Left cardiac atrium (tissue), 4 donors: ENCODE results near the gene RIPK4. TPM values are rescaled to one million over a fixed set of nuclear protein-coding genes. Genes with fewer than 3 reads are reported as not detected.

ENCODE experiments used
- ATAC-seq, 2 donors: fragments of 200-7000 bp; cut with Tn5 transposase; one replicate each; pipeline ENCODE4 v1.9.1; 2020; ENCODE audit warnings: mild to moderate bottlenecking in 2 of 2, moderate library complexity in 2 of 2
- DNase-seq: peaks from one replicate; pipeline ENCODE4 v3.0.0-alpha.2; 2020
- intact Hi-C, 2 donors: fragments of 100-400 bp; cut with DNase I; formaldehyde crosslinking; loops; one replicate each; pipeline versions ENCODE4 v1.14.1 to v1.15.1; 2022 to 2023
- long read RNA-seq: library from polyadenylated mRNA; unstranded; transcript quantifications from one replicate; pipeline ENCODE4 v2.0.0, GENCODE V29; 2021
- total RNA-seq, 2 donors: library from RNA; stranded (reverse); fragmentation: NEBNext Ultra II Directional; extraction: Animal tissue kit (Norgen Biotek cat#: 25700); gene quantifications; one replicate each; pipeline ENCODE4 v1.2.1, GENCODE V29; 2021
- donor health status: DM: no; HTN: yes; CAD: no.
- donor health status: DM: no; HTN: yes; CAD: no; lungs with severe emphysema.
- donor health status: DM: yes; HTN: yes; CAD: no.
- donor health status: Dilated cardiomyopathy.

Gene RIPK4
- 1 to 10 TPM; 2.7 to 3.0 TPM for total RNA-seq
- long read RNA-seq, transcript RIPK4-201 (8 exons, 3,889 nt) = major isoform, 6 of 6 reads
- long read RNA-seq, partial matches to known transcripts = 0 of 6 reads
- long read RNA-seq, other reads (novel, unspliced or antisense) = 0 of 6 reads

DNA sequence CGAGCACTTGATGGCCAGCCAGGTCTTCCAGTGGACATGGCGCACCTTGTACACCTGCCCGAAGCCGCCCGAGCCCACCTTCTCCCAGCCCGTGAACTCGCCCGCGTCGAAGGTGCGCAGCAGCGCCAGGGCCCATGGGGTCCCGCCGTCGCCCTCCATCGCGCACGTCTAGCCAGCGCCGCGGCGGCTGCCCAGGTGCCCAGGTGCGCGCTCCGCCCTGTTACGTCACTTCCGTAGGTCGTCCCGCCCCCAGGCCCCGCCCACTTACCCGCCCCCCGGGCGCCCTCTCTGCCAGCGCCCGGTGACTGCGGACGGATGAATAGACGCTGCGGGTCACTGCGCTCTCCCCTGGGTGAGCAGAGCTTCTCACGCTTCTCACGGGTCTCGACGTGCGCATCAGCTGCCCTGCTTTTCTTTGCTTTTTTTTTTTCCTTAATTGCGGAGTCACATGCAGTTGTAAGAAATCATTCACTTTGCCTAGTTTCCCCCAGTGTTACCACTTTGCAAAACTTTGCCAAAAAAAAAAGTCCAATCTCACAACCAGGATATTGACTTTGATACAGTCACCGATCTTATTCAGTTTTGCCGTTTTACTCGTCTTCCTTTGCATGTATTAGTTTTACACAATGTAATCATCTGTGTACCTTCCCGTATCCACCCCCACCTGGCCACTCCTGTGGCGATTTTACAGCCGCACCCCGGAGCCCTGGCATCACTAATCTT is at the start of gene RIPK4:
Gene RIPK4, minus strand, starts transcription at position 170 of the 723 bp plus-strand sequence. Its CDS starts 11 bp downstream, at position 159.
- DNase-seq (peak; percentile 54), ATAC-seq (peak; percentile 51 to 88)
- intact Hi-C loops = loop anchor here (5.0 to 10.0 kb wide), 2 partner anchors 92 to 155 kb away; no protein-coding TSS in a partner anchor

DNA sequence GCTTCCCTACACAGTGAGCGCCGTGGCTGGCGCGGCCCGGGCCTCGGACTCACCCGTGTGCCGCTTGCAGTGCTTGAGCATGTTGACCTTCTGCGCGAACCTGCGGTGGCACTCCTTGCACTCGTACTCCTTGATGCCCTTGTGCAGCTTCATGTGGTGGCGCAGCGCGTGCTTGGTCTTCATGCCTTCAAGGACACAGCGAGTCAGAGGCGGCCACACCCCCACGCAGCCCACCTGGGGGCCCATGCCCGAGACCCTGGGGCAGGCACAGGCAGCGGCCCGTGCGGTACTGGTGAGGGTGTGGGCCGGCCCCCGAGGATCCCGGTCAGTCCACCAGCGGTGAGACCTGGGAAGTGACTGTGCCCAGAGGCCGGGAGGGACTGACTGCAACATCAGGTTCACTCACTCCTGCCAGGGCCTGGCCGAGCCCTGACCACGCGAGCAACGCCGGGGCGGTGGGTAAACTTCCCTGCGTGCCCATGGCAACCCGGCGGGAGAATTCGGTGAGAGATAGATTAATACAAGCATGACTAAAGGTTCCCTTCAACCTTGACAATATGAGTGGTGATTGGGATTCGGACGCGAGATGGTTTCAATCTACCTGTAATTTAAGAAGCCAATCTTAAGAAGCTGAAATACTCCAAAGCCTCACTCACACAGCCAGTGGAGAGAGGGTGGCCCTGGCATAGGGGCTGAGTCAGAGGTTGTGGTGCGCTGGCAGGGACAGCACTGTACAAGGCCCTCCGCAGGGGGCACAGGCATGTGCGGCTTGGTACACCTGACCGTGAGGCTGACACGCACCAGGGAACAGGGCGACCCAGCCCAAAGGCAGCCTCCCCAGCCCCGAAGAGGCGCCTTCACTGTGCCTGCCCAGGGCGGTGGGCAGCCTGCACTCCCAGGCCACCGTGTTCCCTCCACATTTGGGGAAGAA is 49.1 kb upstream of the RIPK4 start:
- no peak for ATAC-seq

DNA sequence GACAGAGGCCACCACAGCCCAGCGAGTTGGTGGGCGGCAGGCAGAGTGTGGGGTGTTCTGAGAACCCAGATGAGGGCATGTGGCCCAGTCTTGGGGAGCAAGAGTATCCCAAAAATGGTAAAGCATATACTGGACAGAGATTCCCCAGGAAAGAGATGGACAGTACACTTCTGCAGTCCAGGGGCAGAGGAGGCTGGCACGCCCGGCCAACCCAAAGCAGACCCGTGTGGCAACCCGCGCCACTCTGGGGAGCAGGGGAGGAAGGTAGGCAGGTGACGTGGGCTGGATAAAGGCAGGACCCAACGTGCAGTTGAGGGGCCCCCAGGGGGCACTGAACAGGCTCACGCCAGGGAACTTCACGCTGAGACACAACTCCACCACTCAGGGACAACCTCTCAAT is 46.4 kb upstream of the RIPK4 start:
- intact Hi-C loops = no loop called here
- DNase-seq (no peak), ATAC-seq (no peak)

More for the DNA sequence above, 49.1 kb upstream of the RIPK4 start:
- intact Hi-C loops = loop anchor here (2.0 to 5.0 kb wide), 2 partner anchors 296 to 301 kb away; no protein-coding TSS in a partner anchor
- DNase-seq = no peak

DNA sequence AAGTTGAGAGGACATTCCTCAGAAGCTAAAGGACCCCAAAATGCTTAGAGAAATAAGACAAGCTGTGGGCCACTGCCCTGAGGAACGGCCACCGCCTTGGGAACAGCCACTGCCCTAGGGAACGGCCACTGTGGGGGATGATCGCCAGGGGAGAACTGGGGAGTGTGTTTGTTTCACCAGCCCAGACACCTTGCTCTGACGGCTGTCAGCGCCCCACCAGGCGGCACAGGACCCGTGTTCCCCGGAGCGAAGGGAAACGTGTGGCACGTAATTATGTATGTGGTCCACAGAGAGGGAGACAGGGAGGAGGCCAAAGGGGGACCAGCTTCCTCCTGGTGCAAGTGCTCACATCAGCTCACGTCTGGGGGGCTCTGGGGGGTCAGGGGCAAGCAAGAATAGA is 45.8 kb upstream of the RIPK4 start:
- ATAC-seq (no peak), DNase-seq (no peak)
- intact Hi-C loops = no loop called here

DNA sequence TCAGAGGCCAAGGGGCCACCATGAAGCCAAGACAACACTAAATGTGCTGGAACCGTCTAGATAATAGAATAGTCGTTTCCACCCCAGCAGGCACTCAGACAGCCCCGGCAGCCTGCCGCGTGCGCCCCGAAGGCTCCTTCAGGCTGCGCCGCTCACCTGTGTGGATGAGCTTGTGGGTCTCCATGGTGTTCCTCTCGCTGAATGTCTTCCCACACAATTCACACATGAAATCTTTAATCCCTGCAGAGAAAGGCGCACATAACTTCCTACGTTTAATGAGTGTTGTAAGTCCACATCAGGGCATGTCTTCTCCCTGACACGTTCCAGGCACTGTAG is 43.7 kb upstream of the RIPK4 start:
- ATAC-seq (no peak), DNase-seq (no peak)
- intact Hi-C loops = no loop called here

DNA sequence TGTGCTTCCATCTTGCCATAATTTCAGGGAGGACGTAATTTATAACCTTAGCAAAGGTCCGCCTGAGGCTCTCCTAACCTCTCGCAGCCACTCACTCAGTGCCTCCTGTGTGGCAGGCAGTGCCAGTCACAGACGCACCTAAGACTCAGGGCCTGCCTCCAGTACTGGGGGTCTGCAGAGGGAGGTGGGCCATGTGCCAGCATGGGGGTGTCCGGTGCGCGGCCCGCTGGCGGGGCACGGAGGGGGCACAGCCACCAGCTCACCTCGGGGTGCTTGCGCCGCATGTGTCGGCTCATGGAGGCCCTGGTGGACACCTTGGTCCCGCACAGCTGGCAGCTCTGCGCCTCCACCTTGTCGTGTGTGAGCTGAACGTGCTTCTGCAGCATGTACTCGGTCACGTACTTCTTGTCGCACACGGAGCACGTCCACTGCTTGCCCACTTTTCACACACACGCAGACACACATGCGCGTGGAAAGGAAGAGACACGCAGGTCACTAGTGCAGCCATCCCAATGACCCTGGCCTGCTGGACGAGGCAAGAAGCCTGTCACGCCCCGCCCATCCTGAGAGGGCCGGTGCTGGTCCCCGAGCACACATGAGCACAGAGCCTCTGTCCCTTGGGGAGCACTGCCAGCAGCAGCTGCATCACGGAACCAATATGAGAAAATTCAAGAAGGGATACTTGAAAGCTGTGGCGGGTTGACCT is 43.2 kb upstream of the RIPK4 start:
- intact Hi-C loops = no loop called here
- no peak for DNase-seq

DNA sequence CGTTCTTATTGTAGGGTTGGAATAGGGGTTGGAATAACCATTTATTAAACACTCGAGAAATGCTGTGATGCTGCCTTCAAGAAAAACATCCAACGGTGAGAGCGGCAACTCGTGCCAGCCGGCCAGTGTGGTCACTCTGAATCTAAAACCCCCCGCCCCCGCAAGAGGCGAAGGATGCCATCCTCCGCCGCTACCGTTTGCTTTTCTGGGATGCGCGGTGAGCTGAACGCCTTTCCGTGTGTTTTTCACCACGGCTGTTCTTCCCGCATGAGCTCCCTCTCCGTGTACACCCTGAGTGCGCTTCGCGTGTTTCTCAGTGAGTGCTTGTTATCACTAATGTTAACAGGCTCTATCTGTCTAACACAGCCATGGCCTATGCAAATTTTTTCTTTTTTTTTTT is 42.0 kb upstream of the RIPK4 start:
- intact Hi-C loops = no loop called here
- ATAC-seq (no peak), DNase-seq (no peak)

More for the DNA sequence above, 43.2 kb upstream of the RIPK4 start:
- ATAC-seq = no peak

DNA sequence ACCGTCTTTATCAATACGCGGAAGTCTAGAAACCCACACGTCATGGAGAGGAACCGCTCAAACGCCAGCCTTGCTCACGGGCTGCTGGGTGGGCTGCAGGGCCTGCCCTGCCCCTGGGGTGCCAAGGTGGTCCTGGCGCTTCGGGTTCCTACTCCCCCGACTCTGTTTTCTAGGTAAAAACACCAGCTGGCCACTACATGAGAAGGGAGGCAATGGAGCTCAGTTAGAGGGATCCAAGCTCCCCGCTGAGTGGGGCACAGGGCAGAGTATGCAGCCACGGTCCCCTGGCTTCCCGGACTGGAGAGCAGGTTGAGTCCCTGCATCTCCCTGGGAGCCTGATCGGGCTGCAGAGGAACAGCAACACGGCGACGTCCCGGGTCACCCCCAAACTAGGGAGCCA is 41.2 kb upstream of the RIPK4 start:
- no peak for ATAC-seq
- DNase-seq = no peak
- intact Hi-C loops = no loop called here

DNA sequence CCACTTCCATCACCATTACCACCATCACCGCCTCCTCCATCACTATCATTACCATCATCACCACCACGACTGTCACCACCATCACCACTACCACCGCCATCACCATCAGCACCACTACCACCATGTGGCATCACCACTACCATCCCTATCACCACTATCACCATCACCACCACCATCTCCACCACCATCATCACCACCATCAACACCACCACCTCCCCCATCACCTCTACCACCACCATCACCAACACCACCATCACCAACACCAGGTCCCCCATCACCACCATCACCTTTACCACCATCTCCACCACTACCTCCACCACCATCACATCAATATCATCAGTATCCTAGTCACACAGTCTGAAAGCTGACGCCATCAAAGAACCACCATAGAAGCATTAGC is 39.9 kb upstream of the RIPK4 start:
- DNase-seq (no peak), ATAC-seq (no peak)

DNA sequence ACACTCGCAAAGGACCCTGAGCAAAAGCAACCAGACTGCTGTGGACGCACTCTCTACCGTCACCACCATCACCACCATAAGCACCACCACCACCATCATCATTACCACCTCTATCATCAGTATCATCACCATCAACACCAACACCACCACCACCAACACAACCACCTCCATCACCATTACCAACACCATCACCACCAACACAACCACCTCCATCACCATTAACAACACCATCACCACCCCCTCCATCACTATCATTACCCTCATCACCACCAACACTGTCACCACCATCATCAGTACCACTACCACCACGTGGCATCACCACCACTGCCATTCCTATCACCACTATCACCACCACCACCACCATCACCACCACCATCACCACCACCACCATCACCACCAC is 38.8 kb upstream of the RIPK4 start:
- DNase-seq = no peak
- intact Hi-C loops = no loop called here
- no peak for ATAC-seq

More for the DNA sequence above, 39.9 kb upstream of the RIPK4 start:
- intact Hi-C loops = no loop called here

DNA sequence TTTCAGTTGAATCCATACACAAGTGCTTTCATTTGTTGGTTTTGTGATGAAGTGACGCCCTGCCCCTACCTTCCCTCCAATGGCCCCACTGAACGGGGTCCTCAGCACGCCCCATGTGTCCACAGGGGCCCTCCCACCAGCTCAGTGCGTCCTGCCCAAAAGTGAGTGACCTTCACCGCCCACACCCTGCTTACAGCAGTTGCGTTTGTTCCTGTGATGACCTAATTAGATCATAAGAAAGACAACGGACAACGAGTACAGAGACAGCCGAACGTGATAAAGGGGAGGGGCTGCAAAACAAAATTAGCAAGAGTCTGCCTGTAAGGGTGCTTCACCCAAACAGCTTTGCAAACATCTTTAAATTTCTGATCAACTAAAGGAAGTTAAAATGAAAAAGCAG is 38.2 kb upstream of the RIPK4 start:
- ATAC-seq (no peak), DNase-seq (no peak)
- intact Hi-C loops = no loop called here

DNA sequence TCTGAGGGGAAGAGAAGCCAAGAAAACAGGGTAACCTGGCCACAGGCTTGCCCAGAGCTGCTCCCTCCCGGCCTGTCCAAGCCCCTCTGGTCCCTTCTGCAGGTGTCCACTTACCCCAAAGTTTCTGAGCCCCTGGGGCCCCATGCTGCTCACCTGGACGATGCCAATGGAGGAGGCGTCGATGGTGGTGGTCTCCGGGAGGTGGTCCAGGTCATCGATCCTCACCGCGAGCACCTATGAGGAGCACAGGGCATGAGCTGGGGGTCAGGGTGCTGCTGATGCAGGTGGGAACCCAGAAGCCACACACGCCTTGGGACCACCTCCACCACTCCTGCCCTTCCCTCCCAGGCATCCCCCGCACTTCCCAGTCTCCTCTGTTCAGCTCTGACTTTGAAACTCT is 37.5 kb upstream of the RIPK4 start:
- intact Hi-C loops = no loop called here
- ATAC-seq (no peak), DNase-seq (no peak)

DNA sequence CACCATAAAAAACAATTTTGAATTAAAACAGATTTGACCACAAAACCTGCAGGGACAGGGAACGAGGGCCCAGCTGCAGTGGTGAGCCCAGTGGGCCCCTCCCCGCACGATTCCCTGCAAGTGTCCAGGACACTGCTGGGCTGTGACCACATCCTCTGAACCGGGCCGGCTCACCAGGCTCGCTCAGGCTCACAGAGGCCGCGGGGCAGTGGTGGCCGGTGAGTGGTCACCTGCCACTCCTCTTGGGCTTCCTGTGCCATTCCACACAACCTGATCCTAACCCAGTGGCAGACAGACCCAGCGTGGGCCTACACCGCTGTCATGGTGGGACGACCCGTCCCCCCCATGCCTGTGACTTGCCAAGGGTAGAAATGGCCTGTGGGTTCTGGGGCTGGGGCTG is 36.5 kb upstream of the RIPK4 start:
- ATAC-seq (no peak), DNase-seq (no peak)
- intact Hi-C loops = no loop called here

DNA sequence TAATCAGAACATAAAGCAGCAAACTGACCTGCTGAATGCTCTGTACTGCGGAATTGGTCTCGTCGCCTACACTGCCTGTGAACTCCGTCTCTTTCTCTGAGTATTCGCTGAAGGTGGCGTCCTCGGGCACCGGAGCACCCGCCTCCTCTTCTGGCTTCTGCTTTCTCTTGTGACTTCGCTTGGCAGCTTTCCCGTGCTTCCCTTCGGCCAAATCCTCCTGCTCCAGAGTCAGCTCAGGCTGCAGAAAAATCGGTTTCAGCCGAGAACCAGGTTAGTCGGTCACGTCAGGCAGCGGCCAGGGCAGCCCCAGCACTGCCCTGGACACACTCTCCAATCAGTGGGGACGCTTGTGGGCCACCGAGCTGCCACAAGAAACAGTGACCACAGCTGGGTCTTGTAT is 35.8 kb upstream of the RIPK4 start:
- DNase-seq = peak; percentile 70
- intact Hi-C loops = no loop called here
- ATAC-seq = peak; percentile 65 to 81

DNA sequence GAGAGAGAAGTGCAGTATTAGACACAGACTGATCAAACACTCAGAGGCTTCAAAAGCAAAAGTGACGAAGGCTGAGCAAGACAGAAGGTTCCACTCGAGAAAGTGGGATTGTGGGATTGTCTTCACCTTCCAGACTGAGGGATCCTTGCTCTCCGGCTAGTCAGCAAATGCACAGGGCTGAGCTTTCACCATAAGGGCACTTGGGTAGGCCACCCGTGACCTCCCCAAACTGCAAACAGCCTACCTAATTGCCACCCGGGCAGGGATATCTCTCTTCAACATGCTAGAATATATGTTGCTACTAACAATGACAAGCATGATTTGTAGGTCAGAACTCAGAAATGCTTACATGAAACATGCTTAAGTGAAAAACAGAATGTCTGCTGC is 35.3 kb upstream of the RIPK4 start:
- ATAC-seq (no peak), DNase-seq (no peak)
- intact Hi-C loops = no loop called here

DNA sequence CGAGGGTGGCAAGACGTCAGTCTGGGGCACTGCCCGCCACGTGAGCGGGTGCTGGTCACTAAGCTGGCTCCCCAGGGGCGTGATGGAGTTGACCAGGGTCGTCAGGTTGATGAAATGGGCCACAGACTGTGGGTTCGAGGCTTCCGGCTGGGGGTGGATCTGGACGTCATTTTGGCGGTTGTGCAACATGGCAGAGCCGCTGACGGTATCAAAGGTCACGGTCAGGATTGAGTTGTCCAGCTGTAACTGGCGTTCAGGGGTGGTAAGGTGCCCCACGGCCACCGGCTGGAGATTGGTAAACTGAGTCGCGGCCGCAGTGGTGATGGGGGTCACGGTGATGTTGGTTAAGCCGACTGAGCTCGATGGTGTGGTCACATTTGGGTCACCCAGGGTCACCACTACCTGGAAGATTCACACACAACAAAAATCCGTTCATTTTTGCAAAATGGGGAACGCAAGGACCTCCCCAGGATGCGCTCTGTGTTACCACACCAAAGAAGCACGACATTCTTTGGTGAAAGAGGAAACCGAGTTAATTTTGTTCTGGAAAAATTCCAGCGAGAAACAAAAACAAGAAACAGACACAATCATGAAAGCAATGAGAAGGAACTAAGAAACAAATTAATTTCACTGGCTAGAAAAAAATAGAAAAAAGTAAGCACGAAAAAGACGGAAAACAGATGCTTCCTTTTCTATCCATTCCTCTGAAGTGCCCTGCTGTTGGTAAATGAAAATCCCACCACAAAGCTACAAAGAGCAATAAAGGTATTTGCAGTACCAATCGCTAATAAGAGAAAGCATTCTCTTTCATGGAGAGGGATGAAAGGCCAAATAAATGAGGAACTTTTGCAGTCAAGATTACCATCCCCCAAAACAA is 34.7 kb upstream of the RIPK4 start:
- DNase-seq (no peak), ATAC-seq (no peak)
- intact Hi-C loops = no loop called here

DNA sequence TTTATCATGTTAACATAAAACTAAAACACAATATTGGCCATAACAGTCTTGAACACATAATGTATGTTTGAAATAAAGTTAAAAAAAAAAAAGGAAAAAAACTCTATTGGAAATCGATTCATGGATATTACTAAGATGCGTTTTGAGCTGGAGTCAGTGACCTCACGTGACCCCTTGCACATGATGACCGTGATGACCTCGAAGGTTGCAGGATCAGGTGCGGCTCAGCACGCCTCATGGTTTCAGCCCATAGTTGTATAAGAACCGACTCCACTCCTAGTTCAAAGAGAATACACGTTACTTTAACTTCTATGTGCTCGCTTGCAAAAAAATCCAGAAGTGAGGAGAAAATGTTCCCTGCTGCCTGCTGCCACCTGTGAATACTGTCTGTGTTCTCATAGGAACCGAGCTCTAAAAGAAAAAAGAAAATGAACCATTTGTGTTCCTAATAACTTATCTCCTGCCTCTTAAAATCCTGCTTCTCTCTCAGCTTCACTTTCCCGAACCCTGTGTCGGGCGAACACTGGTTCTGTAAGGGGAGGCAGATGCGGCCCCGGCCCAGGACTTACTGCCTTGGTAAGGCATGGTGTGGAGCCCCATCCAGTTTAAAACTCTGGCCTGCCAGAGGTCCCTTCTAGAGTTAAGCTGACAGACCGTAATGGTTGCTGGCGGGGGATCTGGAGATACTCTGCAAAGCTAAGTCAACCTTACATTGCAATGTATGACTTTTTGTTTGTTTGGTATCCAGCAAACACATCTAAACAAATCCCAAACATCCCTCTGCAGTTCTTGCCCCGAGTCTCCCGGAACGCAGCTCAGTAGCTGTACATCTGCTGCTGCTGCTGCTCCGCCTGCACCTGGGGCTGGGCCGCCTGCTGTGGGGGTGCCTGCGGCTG is 33.8 kb upstream of the RIPK4 start:
- intact Hi-C loops = no loop called here
- DNase-seq (no peak), ATAC-seq (no peak)

DNA sequence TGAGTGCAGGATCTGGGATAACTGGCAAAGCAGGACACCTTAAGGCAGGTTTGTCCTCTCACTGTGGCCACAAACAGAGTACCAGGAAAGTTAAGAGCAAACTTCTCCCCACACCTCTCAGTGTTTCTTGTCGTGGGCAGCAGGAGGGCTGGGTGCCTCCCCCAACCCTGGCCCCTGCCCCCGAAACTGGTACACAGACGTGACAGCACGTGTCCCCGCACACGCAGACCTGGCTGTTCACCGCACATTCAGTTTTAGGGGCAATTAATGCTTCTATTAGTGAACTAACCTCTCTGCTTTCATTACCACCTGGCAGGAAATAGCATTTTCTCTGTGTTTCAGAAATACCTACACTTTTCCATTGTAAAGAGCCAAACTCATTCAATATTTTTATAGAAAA is 32.9 kb upstream of the RIPK4 start:
- DNase-seq (no peak), ATAC-seq (no peak)
- intact Hi-C loops = no loop called here
